Measurements from ENCODE around the gene FLG2. TPM values are rescaled to one million over a fixed set of nuclear protein-coding genes. Genes with fewer than 3 reads are reported as not detected.

Gene FLG2
- total and polyA plus RNA-seq, 2 of the 4 experiments (the other 2 are of a cell fraction): 0.02 TPM; not detected in 1

- POLR2A ChIA-PET (ENCODE audit: unreplicated experiment): no interaction called here
- no peak overlapping the region for H3K27ac ChIP-seq (ENCODE audit: insufficient read depth, low read length)
- H3K18ac ChIP-seq (ENCODE audit: low read depth, low read length): no peak overlapping the region
- dilution Hi-C loops (cut with HindIII; ENCODE audit: low sequenced_read_pairs, unreplicated experiment): no loop called here
- no peaks in the 10 kb centered on the region for H3K9me1 ChIP-seq (ENCODE audit: insufficient read depth, low read length)
- no peak overlapping the region for H2BK120ac ChIP-seq (ENCODE audit: low read depth, low read length)
- CTCF ChIA-PET: interaction anchor here (0.8 kb wide), 1 partner anchor 10 kb away, joined by 3 read pairs; no protein-coding TSS in a partner anchor
- H3K4me2 ChIP-seq (ENCODE audit: low read depth, low read length): no peak overlapping the region
- no peak overlapping the region for H3K23ac ChIP-seq (ENCODE audit: low read depth, low read length)
- H4K5ac ChIP-seq (ENCODE audit: low read depth, low read length): no peak overlapping the region
- no peaks in the 10 kb centered on the region for H3K79me1 ChIP-seq (ENCODE audit: low read depth in 1 of 2, low read length in 2 of 2)
- DNase-seq (no peak), ATAC-seq (ENCODE audit: low read depth) (no peak)
- H3K9me3 ChIP-seq (ENCODE audit: control insufficient read depth, insufficient read depth, low read length): peaks cover 3% of the 10 kb centered on the region; the same call in 1 of the 2 replicates
- no CpG with 5 or more reads among the region's 1 CpG for WGBS, 2 experiments (ENCODE audit: extremely low coverage in 2 of 2, insufficient read length in 1 of 2)
- no TSS peak for BruUV-seq (replicated peaks)
- no peaks in the 10 kb centered on the region for H3K4me1 ChIP-seq (ENCODE audit: control insufficient read depth, insufficient read depth, low read length)
- TF ChIP-seq USF2 (IDR thresholded peaks at IDR 0.05; ENCODE audit: low read depth, low read length): no peak
- no peak for TF ChIP-seq CTCF (conservative IDR thresholded peaks at IDR 0.05; ENCODE audit: low read depth, low read length)
- no peak for TF ChIP-seq NFE2L2 (IDR thresholded peaks at IDR 0.05; ENCODE audit: low read depth, low read length)
- no peak for TF ChIP-seq POLR2A (IDR thresholded peaks at IDR 0.05; ENCODE audit: low read depth, low read length)
- no peak for TF ChIP-seq RCOR1 (IDR thresholded peaks at IDR 0.05; ENCODE audit: insufficient replicate concordance, low read length)
- TF ChIP-seq FOS (IDR thresholded peaks at IDR 0.05; ENCODE audit: low read depth, low read length): no peak
- TF ChIP-seq MXI1 (IDR thresholded peaks at IDR 0.05; ENCODE audit: borderline replicate concordance, low read depth, low read length): no peak
- TF ChIP-seq SMC3 (IDR thresholded peaks at IDR 0.05; ENCODE audit: low read depth, low read length): no peak
- TF ChIP-seq ELK1 (IDR thresholded peaks at IDR 0.05; ENCODE audit: borderline replicate concordance, low read depth, low read length): no peak
- TF ChIP-seq RFX5 (IDR thresholded peaks at IDR 0.05; ENCODE audit: low read depth, low read length): no peak
- no peak for TF ChIP-seq MAFK (IDR thresholded peaks at IDR 0.05; ENCODE audit: low read depth, low read length)
- no peak overlapping the region for H4K91ac ChIP-seq (ENCODE audit: insufficient read depth, low read depth, low read length)
- H3K27me3 ChIP-seq (ENCODE audit: control insufficient read depth, insufficient read depth, low read length): no peaks in the 10 kb centered on the region
- H2AFZ ChIP-seq (replicated peaks; ENCODE audit: low read length, poor library complexity): no peak overlapping the region
- H3K9ac ChIP-seq (ENCODE audit: low read depth, low read length): no peak overlapping the region
- intact Hi-C loops (cut with micrococcal nuclease): loop anchor here (5.0 kb wide), 2 partner anchors 109 to 206 kb away; no protein-coding TSS in a partner anchor
- H3K4me3 ChIP-seq (ENCODE audit: insufficient read depth, low read depth, low read length): no peak overlapping the region
- H3K14ac ChIP-seq (replicated peaks; ENCODE audit: low read depth, low read length): no peak overlapping the region
- no peak overlapping the region for H3K56ac ChIP-seq (ENCODE audit: extremely low read depth, insufficient read depth, low read length)
- H4K20me1 ChIP-seq (ENCODE audit: insufficient read depth, low read length): no peaks in the 10 kb centered on the region; the same call in 1 of the 2 replicates
- no peak overlapping the region for H4K8ac ChIP-seq (ENCODE audit: low read depth in 2 of 2, low read length in 2 of 2)
- no peaks in the 10 kb centered on the region for H3K36me3 ChIP-seq (ENCODE audit: control insufficient read depth, insufficient read depth, low read length)
- H2AK9ac ChIP-seq (replicated peaks; ENCODE audit: low read depth, low read length, poor library complexity): no peak overlapping the region
- H2BK20ac ChIP-seq (ENCODE audit: low read depth, low read length): no peak overlapping the region
- H2BK5ac ChIP-seq (ENCODE audit: low read depth, low read length, poor library complexity, severe bottlenecking): no peak overlapping the region
- no peak overlapping the region for H2BK15ac ChIP-seq (ENCODE audit: low read depth, low read length)
- no peak overlapping the region for H2AK5ac ChIP-seq (ENCODE audit: low read depth, low read length)
- in situ Hi-C loops (cut with MboI; ENCODE audit: low sequenced_read_pairs): no loop called here
- no peak overlapping the region for H3K4ac ChIP-seq (ENCODE audit: low read depth, low read length)
These were observed 11.4 kb downstream of the FLG2 start for GRCh38 chr1:152348447-152348846.
